K562 (cell line): Measurements from ENCODE around the gene PAQR4. TPM values are rescaled to one million over a fixed set of nuclear protein-coding genes. Genes with fewer than 3 reads are reported as not detected.
A peak's percentile ranks its signal among the peaks of the same experiment; 100 is the strongest.

ENCODE experiments used
- DPF2 ChIP-seq: fragments of 450-650 bp; IDR thresholded peaks from 2 replicates; pipeline ENCODE4 v1.6.1; 2016
- E2F3 ChIP-seq: fragments of 250-450 bp; sonication (Bioruptor Pico); IDR thresholded peaks from 2 replicates; pipeline ENCODE4 v1.4.0; 2020; ENCODE audit warnings: mild to moderate bottlenecking
- E2F6 ChIP-seq, 2 experiments: IDR thresholded peaks; 2 replicates each; pipeline ENCODE4 v1.6.1; 2011; ENCODE audit warnings: borderline replicate concordance in 1 of 2, control low read depth in 1 of 2, low read depth in 1 of 2, low read length in 1 of 2, mild to moderate bottlenecking in 1 of 2, mixed read lengths in 1 of 2, moderate library complexity in 1 of 2; ENCODE audit not compliant: insufficient read depth in 1 of 2, insufficient read length in 1 of 2, poor library complexity in 1 of 2, severe bottlenecking in 1 of 2; ENCODE audit errors: extremely low read depth in 1 of 2
- ESRRA ChIP-seq: fragments of 450-650 bp; IDR thresholded peaks from 2 replicates; pipeline ENCODE4 v1.6.1; 2014; ENCODE audit warnings: low read depth, mild to moderate bottlenecking, moderate library complexity, borderline replicate concordance
- FIP1L1 ChIP-seq: fragments of 200-400 bp; formaldehyde crosslinking; IDR thresholded peaks from 2 replicates; pipeline ENCODE4 v1.6.1; 2018; ENCODE audit warnings: mild to moderate bottlenecking, low read depth, low read length; ENCODE audit not compliant: poor library complexity, severe bottlenecking
- FUS ChIP-seq: fragments of 200-400 bp; formaldehyde crosslinking; optimal IDR thresholded peaks from 2 replicates; pipeline ENCODE3; 2017; ENCODE audit warnings: low read depth, low read length
- HCFC1 ChIP-seq: IDR thresholded peaks from 2 replicates; pipeline ENCODE4 v1.6.1; 2012; ENCODE audit warnings: low read depth, low read length, improper control_type of control experiment
- HDGF ChIP-seq: fragments of 450-650 bp; IDR thresholded peaks from 2 replicates; pipeline ENCODE4 v1.6.1; 2016
- HNRNPL ChIP-seq: fragments of 200-400 bp; formaldehyde crosslinking; IDR thresholded peaks from 2 replicates; pipeline ENCODE4 v1.6.1; 2017; ENCODE audit warnings: low read depth, mild to moderate bottlenecking, low read length
- KLF13 ChIP-seq: fragments of 450-650 bp; IDR thresholded peaks from 2 replicates; pipeline ENCODE4 v1.6.1; 2016; ENCODE audit warnings: missing genetic modification characterization, low read depth, mild to moderate bottlenecking, missing compliant biosample characterization, moderate library complexity, borderline replicate concordance
- L3MBTL2 ChIP-seq: fragments of 450-650 bp; IDR thresholded peaks from 2 replicates; pipeline ENCODE4 v1.6.1; 2016; ENCODE audit warnings: mild to moderate bottlenecking, moderate library complexity
- NR2F6 ChIP-seq: fragments of 450-650 bp; formaldehyde crosslinking; IDR thresholded peaks from 2 replicates; pipeline ENCODE4 v1.4.0; 2020; ENCODE audit warnings: mild to moderate bottlenecking
- NR3C1 ChIP-seq: sonication (generic); formaldehyde crosslinking; IDR thresholded peaks from 2 replicates; pipeline ENCODE4 v1.8.1; 2022; ENCODE audit warnings: missing genetic modification reagents
- PML ChIP-seq: IDR thresholded peaks from 2 replicates; pipeline ENCODE4 v1.6.1; 2012; ENCODE audit warnings: low read length, inconsistent platforms
- POLR2A ChIP-seq: fragments of 450-650 bp; conservative IDR thresholded peaks from 2 replicates; pipeline ENCODE4 v1.6.1; 2016
- SIN3B ChIP-seq: fragments of 450-650 bp; IDR thresholded peaks from 2 replicates; pipeline ENCODE4 v1.6.1; 2017; ENCODE audit warnings: low read depth, mild to moderate bottlenecking, moderate library complexity
- SMAD1 ChIP-seq: fragments of 150-350 bp; IDR thresholded peaks from 2 replicates; pipeline ENCODE4 v1.6.1; 2014; ENCODE audit warnings: low read length, low read depth; ENCODE audit not compliant: partially characterized antibody
- SMARCA5 ChIP-seq: fragments of 450-650 bp; IDR thresholded peaks from 2 replicates; pipeline ENCODE4 v1.6.1; 2016
- STAG1 ChIP-seq: sonication (generic); formaldehyde crosslinking; IDR thresholded peaks from 2 replicates; pipeline ENCODE4 v1.5.0; 2020; ENCODE audit warnings: missing genetic modification reagents, borderline replicate concordance
- TARDBP ChIP-seq: fragments of 450-650 bp; IDR thresholded peaks from 2 replicates; pipeline ENCODE4 v1.6.1; 2016
- TFAP4 ChIP-seq: sonication (generic); formaldehyde crosslinking; IDR thresholded peaks from 2 replicates; pipeline ENCODE4 v1.8.0; 2022; ENCODE audit warnings: missing genetic modification reagents, mild to moderate bottlenecking, moderate library complexity, borderline replicate concordance
- U2AF1 ChIP-seq: fragments of 200-400 bp; formaldehyde crosslinking; optimal IDR thresholded peaks from 2 replicates; pipeline ENCODE3; 2017; ENCODE audit warnings: mild to moderate bottlenecking, low read depth, low read length, moderate library complexity
- ZNF12 ChIP-seq: sonication (generic); formaldehyde crosslinking; IDR thresholded peaks from 2 replicates; pipeline ENCODE4 v1.4.0; 2020; ENCODE audit warnings: mild to moderate bottlenecking, missing genetic modification reagents
- ZNF311 ChIP-seq: fragments of 250-450 bp; sonication (Bioruptor Pico); IDR thresholded peaks from 2 replicates; pipeline ENCODE4 v1.4.0; 2020; ENCODE audit warnings: mild to moderate bottlenecking, moderate library complexity
- ZNF511 ChIP-seq: sonication (generic); formaldehyde crosslinking; IDR thresholded peaks from 2 replicates; pipeline ENCODE4 v1.8.0; 2022; ENCODE audit warnings: mild to moderate bottlenecking, missing genetic modification reagents
- ZNF583 ChIP-seq: fragments of 250-450 bp; sonication (Bioruptor Pico); IDR thresholded peaks from 2 replicates; pipeline ENCODE4 v1.4.0; 2020
- ZNF75A ChIP-seq: fragments of 450-650 bp; formaldehyde crosslinking; IDR thresholded peaks from 2 replicates; pipeline ENCODE4 v1.4.0; 2020; ENCODE audit warnings: mild to moderate bottlenecking
- polyA plus RNA-seq, 8 experiments: library from polyadenylated mRNA; depleted of rRNA in 4 of 8; stranded (reverse) in 5 of 8; unstranded in 3 of 8; fragments of >200 nt; fragmentation: Nextera tagmentation in 2 of 8; fragmentation: Illumina TruSeq in 1 of 8; extraction: Ambion mirVana in 2 of 8; extraction: Trizol in 1 of 8; gene quantifications; 2 replicates each; pipeline versions ENCODE4 v1.2.1 to v1.2.3, GENCODE V29; 2011 to 2014; ENCODE audit warnings: inconsistent platforms in 1 of 8, missing spikeins in 1 of 8
- total RNA-seq, 7 experiments: library from RNA; depleted of rRNA in 6 of 7; stranded (reverse); fragments of >200 nt in 6 of 7; fragmentation: Illumina TruSeq in 2 of 7; extraction: Trizol in 2 of 7; gene quantifications; 2 replicates each; pipeline versions ENCODE4 v1.2.1 to v1.2.3, GENCODE V29; 2011 to 2021; ENCODE audit warnings: low replicate concordance in 1 of 7

The PAQR4 gene
- total and polyA plus RNA-seq, 9 of the 15 experiments (the other 6 are each of a cell fraction or from before 2014, with no cell fraction given), result 0.62 to 40.4 (median 19.5) TPM

- peak; percentile 70; the same call in 1 of the 2 replicates for TF ChIP-seq HDGF
- peak; percentile 31 for TF ChIP-seq FIP1L1
- TF ChIP-seq NR2F6, result no peak
- no peak for TF ChIP-seq DPF2
- TF ChIP-seq HCFC1, result no peak
- no peak for TF ChIP-seq SMAD1
- peak; percentile 71; the same call in 1 of the 2 replicates for TF ChIP-seq L3MBTL2
- TF ChIP-seq U2AF1, result peak; percentile 32
- TF ChIP-seq POLR2A, result peak; percentile 93
- TF ChIP-seq ZNF511 (CRISPR knock-in tag), result peak; percentile 52
- TF ChIP-seq E2F3 (CRISPR knock-in tag), result peak; percentile 70
- peak; percentile 55; the same call in 1 of the 2 replicates for TF ChIP-seq TARDBP
- no peak for TF ChIP-seq ZNF311 (CRISPR knock-in tag)
- TF ChIP-seq ZNF12, result peak; percentile 27
- 0 out of 2 replicates have a peak, but pooled peaks have one; percentile 56 for TF ChIP-seq HNRNPL
- TF ChIP-seq NR3C1, result 0 out of 2 replicates have a peak, but pooled peaks have one; percentile 6
- TF ChIP-seq ESRRA, result peak; percentile 30; the same call in 1 of the 2 replicates
- peak; percentile 35 for TF ChIP-seq SIN3B
- peak; percentile 69; the same call in 1 of the 2 replicates for TF ChIP-seq ZNF583 (CRISPR knock-in tag)
- TF ChIP-seq STAG1 (CRISPR knock-in tag), result 0 out of 2 replicates have a peak, but pooled peaks have one; percentile 18
- no peak for TF ChIP-seq SMARCA5
- no peak for TF ChIP-seq ZNF75A (CRISPR knock-in tag)
- peak; percentile 37; the same call in 1 of the 2 replicates for TF ChIP-seq TFAP4 (CRISPR knock-in tag)
- TF ChIP-seq PML, result peak; percentile 52; the same call in 1 of the 2 replicates
- no peak for TF ChIP-seq KLF13
- peak; percentile 83 for TF ChIP-seq FUS
- TF ChIP-seq E2F6 (IDR thresholded peaks at IDR 0.05; ENCODE audit: borderline replicate concordance in 1 of 2, extremely low read depth in 1 of 2, insufficient read depth in 1 of 2, insufficient read length in 1 of 2, low read depth in 1 of 2, low read length in 1 of 2, poor library complexity in 1 of 2, severe bottlenecking in 1 of 2), result peak; percentile 67 to 90
Observed at GRCh38 chr16:2980227-2981176, 11.4 kb downstream of the PAQR4 start, which contains the start of gene PKMYT1 (continued).
